Peyer's patch (tissue), 4 donors: Measurements from ENCODE around the gene IMMP1L.

ENCODE experiments used
- POLR2A ChIP-seq, 2 donors: fragments of 450-650 bp; IDR thresholded peaks; one replicate each; pipeline ENCODE4 v1.5.1; 2017; ENCODE audit warnings: antibody characterized with exemption in 2 of 2, mild to moderate bottlenecking in 2 of 2, moderate library complexity in 2 of 2
- TF ChIP-seq, protein P1 (sequence below), 6 experiments: fragments of 450-650 bp in 4 of 6; fragments of 200-600 bp in 2 of 6; sonication (generic) in 1 of 6; IDR thresholded peaks; one replicate each; pipeline ENCODE4 v1.5.1; 2017 to 2019; ENCODE audit warnings: antibody characterized with exemption in 6 of 6, mild to moderate bottlenecking in 3 of 6, moderate library complexity in 1 of 6

DNA sequence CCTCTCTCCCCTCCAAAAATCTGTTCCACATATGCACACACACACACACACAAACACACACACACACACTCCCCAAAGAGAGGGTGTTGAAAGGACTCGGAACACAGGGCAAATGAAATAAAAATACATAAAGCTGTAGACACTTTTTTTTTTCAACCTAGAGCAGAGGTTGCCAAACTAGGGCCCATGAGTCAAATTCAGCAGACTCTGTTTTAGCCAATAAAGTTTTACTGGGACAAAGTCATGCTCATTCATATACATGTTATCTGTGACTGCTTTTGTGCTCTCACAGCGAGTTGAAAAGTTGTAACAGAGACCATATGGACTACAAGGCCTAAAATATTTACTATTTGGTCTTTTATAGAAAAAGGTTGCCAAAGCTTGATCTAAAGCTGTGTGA lies 8.9 kb downstream of the IMMP1L start:
- TF ChIP-seq, protein P1, sequence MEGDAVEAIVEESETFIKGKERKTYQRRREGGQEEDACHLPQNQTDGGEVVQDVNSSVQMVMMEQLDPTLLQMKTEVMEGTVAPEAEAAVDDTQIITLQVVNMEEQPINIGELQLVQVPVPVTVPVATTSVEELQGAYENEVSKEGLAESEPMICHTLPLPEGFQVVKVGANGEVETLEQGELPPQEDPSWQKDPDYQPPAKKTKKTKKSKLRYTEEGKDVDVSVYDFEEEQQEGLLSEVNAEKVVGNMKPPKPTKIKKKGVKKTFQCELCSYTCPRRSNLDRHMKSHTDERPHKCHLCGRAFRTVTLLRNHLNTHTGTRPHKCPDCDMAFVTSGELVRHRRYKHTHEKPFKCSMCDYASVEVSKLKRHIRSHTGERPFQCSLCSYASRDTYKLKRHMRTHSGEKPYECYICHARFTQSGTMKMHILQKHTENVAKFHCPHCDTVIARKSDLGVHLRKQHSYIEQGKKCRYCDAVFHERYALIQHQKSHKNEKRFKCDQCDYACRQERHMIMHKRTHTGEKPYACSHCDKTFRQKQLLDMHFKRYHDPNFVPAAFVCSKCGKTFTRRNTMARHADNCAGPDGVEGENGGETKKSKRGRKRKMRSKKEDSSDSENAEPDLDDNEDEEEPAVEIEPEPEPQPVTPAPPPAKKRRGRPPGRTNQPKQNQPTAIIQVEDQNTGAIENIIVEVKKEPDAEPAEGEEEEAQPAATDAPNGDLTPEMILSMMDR (IDR thresholded peaks at IDR 0.05), result no peak
- TF ChIP-seq POLR2A (IDR thresholded peaks at IDR 0.05), result no peak
